GM19397 (cell line): ENCODE results near the gene SLC25A15.

Experiments used
- ATAC-seq: cut with Tn5 transposase; IDR thresholded peaks from one replicate; pipeline ENCODE4 v1.9.1; 2021; ENCODE audit warnings: mild to moderate bottlenecking, moderate library complexity; ENCODE audit not compliant: unreplicated experiment

Gene SLC25A15

GRCh38 chr13:40789275-40790153 is at the start of gene SLC25A15:
Gene SLC25A15, plus strand, starts transcription at chr13:40789611. Its CDS starts 3,616 bp downstream, at chr13:40793227.
- peak; percentile 88 for ATAC-seq

DNA sequence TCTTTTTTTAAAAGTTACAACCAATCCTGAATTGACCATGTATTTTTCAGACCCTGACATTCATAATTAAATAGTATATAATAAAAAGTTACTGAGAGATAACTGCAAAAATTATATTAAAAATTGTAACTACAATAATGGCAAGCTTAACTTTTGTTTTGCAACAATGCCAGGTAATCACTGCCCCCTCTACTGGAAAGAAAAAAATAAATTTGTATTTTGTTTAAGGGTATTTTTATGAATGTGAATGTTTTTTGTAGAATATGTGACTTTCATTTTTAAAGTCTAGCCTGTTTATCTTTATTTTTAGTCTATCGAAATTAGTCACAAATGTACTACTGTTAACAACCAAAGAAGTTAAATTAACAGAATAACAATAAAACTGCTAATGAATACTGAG is 40.1 kb upstream of the SLC25A15 start:
- no peak for ATAC-seq

GRCh38 chr13:40755082-40755700 is 34.2 kb upstream of the SLC25A15 start:
- ATAC-seq, result no peak

GRCh38 chr13:40756042-40756441 is 33.4 kb upstream of the SLC25A15 start:
- ATAC-seq, result peak; percentile 49

- peak; percentile 59 for ATAC-seq
Observed at GRCh38 chr13:40758811-40759210, 30.6 kb upstream of the SLC25A15 start.

- no peak for ATAC-seq
Observed at GRCh38 chr13:40762849-40763248, 26.6 kb upstream of the SLC25A15 start.

DNA sequence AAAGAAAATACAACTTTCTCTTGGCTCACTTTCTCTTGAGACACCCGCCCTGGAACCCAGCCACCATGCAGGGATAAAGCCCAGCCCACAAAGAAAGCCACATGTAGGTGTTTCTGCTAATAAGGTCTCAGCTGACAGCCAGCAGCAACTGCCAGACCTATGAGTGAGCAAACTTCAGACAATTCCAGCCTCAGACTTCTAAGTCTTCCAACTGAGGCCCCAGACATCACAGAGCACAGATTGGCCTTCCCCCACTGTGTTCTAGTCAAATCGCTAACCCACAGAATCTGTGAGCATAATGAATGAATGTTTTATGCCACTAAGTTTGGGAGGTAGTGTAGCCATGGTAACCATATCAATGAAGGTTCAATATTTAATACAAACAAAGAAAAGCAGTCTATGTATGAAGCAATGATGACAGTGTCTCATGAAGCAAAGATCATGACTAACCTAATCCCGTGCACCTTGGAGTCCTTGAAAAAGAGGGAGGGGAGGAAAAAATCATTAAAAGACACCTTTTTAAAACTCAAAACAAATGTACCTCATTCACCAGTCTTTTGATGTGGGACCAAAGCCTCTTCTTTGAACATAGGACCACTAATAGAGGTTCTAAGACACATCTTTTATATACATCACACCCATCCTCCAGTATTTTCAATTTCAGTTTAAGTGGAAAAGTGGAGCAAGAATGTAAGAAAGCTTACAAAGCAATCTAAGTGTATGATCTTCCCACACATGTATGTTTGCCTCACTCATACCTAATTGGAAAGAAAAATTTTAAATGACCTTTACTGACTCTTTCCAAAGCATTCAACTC is 24.6 kb upstream of the SLC25A15 start:
- no peak for ATAC-seq

DNA sequence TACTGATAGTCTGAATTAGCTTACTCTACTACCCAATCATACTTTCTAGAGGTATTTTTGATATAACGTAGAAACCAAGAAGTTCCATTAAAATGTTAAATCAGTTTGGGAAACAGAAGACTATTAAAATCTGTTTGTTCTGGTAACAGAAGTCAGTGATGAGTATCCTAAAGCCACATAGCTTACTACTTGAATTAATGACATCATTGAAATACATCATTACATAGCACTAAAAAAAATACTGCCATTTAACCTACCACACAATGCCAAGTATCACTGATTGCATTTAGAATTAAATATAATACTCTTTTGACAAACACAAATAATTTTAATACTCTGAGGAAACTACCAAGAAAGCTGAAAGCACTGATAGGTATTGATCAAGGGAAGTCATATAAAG is 23.8 kb upstream of the SLC25A15 start:
- no peak for ATAC-seq

- ATAC-seq, result no peak
Observed at GRCh38 chr13:40769970-40770369, 19.4 kb upstream of the SLC25A15 start.

GRCh38 chr13:40770609-40770933 is 18.8 kb upstream of the SLC25A15 start:
- ATAC-seq, result no peak

- ATAC-seq, result peak; percentile 98
Observed at GRCh38 chr13:40770934-40771618, 18.3 kb upstream of the SLC25A15 start, which contains the start of gene MRPS31. Gene MRPS31, minus strand, starts transcription at chr13:40771190. Its CDS starts 54 bp downstream, at chr13:40771136.

DNA sequence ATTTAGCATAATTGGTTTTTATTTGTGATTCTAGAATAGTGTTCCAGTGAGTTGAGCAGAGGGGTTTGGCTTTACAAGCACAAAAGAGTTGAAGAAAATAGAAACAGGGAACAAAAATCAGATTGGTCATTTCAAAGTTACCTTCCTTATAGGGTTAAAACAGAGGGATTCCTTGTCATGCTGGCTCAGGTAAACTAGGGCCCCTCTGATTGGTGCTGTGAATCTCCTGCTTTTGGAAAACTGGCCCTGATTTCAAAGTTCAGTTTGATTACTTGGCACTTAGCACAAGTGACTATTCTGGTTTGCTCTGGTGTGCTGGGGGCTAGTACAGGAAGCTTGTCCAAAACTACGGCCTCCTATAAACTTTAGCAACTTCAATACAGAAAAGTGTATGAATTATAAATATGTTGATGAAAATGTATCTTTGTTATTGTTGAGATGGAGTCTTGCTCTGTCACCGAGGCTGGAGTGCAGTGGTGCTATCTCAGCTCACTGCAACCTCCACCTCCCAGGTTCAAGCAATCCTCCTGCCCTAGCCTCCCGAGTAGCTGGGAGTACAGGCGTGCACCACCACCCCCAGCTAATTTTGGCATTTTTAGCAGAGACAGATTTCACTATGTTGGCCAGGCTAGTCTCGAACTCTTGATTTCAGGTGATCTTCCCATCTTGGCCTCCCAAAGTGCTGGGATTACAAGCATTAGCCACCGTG is 16.5 kb upstream of the SLC25A15 start:
- no peak for ATAC-seq

- ATAC-seq, result no peak
Observed at GRCh38 chr13:40774672-40775071, 14.7 kb upstream of the SLC25A15 start.

- no peak for ATAC-seq
Observed at GRCh38 chr13:40776232-40776631, 13.2 kb upstream of the SLC25A15 start.

GRCh38 chr13:40776681-40777165 is 12.7 kb upstream of the SLC25A15 start:
- peak; percentile 58 for ATAC-seq

- ATAC-seq, result peak; percentile 78
Observed at GRCh38 chr13:40777166-40777808, 12.1 kb upstream of the SLC25A15 start.

- ATAC-seq, result no peak
Observed at GRCh38 chr13:40777809-40778175, 11.6 kb upstream of the SLC25A15 start.

DNA sequence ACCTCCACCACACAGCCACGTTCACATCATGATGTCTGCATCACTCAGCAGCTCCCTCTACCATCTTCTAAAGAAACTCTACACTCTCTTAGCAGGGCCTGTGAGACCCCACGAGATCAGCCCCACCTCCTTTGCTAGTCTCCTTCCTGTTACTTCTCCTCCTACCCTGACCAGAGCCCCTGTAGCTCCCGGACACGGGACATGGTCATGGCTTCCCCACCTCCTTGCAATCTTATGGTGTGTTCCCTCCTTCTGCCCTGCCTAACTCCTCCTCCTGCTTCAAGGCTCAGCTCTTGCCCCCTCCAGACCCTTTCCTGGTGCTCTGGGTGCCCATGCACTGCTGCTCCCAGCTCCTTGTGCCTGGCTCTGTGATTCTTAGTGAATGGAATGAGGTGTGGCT is 10.4 kb upstream of the SLC25A15 start:
- ATAC-seq, result no peak

GRCh38 chr13:40779796-40780285 is 9.6 kb upstream of the SLC25A15 start:
- no peak for ATAC-seq
